ENCODE data around the gene CNPY3. TPM values are rescaled to one million over a fixed set of nuclear protein-coding genes. Genes with fewer than 3 reads are reported as not detected.
"Not testable (repeated sequence)": the region's sequence is repeated elsewhere in the genome, so short reads cannot be mapped to it uniquely, and the experiment has no call there.

The CNPY3 gene
- total RNA-seq: 19.8 TPM
- long read RNA-seq, transcript CNPY3-201 (6 exons, 1,704 nt): major isoform, 32 of 39 reads
- long read RNA-seq, partial matches to known transcripts: 1 of 39 reads
- long read RNA-seq, other reads (novel, unspliced or antisense): 6 of 39 reads

DNA sequence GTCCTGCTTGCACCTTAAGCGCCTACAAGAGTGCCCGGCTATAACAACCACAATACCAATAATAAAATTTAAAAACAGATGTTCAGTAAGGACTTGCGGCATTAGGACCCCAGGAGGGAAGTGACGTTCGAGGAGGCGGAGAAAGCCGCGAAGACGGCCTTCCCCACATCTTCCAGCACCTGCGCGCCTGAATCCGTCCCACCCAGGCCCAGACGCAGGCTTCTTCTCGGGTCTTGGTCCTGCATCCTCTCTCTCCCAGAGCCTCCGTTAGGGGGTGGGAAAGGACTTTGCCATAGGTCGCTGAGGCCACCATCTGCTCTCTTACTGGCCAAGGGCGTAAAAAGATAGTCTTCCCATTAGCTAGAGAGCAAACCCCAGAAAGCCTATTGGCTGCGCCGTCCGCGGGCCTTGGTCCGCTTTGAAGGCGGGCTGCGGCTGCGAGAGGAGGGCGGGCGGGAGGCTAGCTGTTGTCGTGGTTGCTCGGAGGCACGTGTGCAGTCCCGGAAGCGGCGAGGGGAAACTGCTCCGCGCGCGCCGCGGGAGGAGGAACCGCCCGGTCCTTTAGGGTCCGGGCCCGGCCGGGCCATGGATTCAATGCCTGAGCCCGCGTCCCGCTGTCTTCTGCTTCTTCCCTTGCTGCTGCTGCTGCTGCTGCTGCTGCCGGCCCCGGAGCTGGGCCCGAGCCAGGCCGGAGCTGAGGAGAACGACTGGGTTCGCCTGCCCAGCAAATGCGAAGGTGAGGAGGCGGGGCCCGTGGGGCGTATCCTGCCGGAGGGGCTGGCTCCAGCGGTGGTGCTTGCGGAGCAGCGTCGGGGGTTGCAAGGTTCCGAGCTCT is at the start of gene CNPY3:
Gene CNPY3, plus strand, starts transcription at position 495 of the 835 bp plus-strand sequence. Its CDS starts 91 bp downstream, at position 586.
- intact Hi-C loops (cut with DNase I): no loop called here

DNA sequence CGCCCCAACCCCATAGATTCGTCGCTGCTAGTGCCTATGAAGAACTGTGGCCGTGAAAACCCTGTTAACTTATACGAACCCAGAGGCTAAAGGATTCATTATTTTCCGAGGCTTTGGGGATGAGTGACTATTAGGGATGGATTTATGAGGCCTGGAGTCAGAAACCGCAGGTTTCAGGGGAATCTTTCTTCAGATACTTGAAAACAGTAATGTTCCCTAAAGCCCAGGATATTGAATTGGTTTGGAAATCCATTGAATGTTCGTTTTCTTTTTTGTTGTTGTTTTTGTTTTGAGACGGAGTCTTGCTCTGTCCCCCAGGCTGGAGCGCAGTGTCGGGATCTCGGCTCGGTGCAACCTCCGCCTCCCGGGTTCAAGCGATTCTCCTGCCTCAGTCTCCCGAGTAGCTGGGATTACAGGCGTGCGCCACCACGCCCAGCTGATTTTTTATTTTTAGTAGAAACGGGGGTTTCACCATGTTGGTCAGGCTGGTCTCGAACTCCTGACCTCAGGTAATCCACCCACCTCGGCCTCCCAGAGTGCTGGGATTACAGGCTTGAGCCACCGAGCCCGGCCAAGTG is 49.0 kb upstream of the CNPY3 start:
- intact Hi-C loops (cut with DNase I); DNase-seq (ENCODE audit: low spot score): not testable (repeated sequence)

More for the DNA sequence above, at the start of gene CNPY3:
- peak; percentile 96 for DNase-seq (ENCODE audit: low spot score)

GRCh38 chr6:42880871-42881270 is 48.4 kb upstream of the CNPY3 start:
- DNase-seq (ENCODE audit: low spot score); intact Hi-C loops (cut with DNase I): not testable (repeated sequence)

DNA sequence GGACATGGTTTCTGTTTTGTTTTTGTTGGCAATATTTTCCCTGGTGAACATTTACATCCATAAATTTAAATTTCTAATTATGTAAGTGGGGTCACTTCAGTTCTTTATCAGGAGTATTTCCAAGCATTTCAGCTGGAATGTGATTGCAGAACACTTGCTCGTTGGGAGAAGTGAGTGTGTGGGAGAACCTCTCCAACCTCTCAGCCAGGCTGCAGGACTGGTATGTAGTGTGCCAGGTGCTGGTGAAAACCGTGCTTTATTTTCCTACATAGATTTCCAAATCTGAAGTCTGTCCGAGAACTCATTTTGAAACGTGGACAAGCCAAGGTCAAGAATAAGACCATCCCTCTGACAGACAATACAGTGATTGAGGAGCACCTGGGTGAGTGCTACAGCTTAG is 43.6 kb upstream of the CNPY3 start:
- no peak for DNase-seq (ENCODE audit: low spot score)
- intact Hi-C loops (cut with DNase I): no loop called here

DNA sequence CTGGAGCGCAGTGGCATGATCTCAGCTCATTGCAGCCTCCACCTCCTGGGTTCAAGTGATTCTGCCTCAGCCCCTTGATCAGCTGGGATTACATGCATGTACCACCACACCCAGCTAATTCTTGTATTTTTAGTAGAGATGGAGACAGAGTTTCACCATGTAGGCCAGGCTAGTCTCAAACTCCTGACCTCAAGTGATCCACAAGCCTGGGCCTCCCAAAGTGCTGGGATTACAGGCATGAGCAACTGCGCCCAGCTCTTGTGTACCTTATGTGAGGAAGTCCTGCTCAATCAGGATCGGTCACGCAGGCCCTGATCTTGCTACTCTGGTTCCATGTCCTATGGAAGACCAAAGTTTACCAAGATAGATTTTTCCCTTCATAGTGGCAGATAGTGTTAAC is 41.1 kb upstream of the CNPY3 start:
- intact Hi-C loops (cut with DNase I); DNase-seq (ENCODE audit: low spot score): not testable (repeated sequence)

DNA sequence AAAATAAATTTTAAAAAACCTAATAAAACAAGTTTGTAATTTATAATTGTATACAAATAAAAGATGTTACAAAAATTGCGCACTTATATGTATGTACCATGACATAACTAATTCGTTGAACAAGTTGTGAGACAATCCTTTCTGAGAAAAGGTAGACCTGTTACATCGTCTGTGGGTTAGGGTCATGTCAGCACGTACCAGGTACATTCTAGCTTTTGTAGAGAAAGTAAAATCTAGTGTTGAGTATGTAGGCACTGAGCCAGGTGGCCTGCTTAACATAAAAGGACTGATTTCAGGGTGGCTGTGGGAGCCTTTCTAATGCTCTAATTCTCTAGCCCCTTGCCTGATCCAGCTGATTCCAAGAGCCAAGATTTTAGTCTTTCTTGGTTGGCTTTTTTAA is 39.5 kb upstream of the CNPY3 start:
- no peak for DNase-seq (ENCODE audit: low spot score)
- intact Hi-C loops (cut with DNase I): loop anchor here (1.0 to 5.0 kb wide), 2 partner anchors 11 to 143 kb away; partner anchors contain the start of genes RPL7L1 and TBCC

DNA sequence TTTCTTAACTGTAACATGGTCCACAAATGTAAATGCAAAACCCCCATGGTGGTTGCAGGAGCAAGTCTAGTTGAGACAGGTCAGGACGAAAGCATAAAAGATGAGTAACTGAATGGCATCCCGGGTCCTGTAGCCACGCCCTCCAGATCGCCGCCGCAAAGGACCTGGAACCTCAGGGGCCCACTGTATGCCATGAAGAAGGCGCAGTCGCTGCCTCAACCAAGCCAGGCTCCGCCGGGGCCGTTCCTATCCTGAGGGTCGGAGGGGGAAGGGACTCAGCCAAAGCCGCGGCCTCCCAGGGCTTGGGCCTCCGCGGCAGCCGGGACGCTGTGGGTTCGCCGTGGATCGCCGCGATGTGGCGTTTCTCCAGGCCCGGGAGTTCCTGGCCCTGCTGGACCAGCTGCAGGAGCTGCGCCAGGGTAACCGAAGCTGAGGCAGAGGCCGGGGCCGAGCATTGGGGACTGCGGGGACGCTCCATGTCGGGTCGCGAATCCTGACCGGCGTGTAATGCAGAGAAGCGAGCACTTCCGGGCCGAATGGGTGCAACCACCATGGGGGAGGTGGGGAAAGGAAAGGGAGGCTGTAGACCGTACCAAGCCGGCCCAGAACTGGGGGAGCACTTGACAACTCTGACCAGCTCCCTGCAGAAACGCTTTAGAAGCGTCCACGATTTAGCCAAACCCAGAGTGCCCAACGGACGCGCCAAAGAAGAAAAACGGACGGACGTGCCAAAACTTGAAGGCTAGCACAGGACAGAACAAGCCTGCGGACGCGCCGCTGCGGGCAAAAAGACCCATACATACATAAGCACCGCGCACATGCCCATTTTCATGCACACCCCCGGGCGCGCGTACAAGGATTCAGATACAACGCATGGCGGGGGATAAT is 38.7 kb upstream of the CNPY3 start:
- intact Hi-C loops (cut with DNase I): loop anchor here (1.0 to 5.0 kb wide), 2 partner anchors 11 to 143 kb away; partner anchors contain the start of genes RPL7L1 and TBCC
- peak; percentile 98 for DNase-seq (ENCODE audit: low spot score)

- intact Hi-C loops (cut with DNase I): loop anchor here (5.0 kb wide), 1 partner anchor 144 kb away; the partner anchor contains the start of gene TBCC
Observed at GRCh38 chr6:42891199-42891722, 38.0 kb upstream of the CNPY3 start.

GRCh38 chr6:42894041-42894828 is 35.0 kb upstream of the CNPY3 start:
- not testable (repeated sequence) for DNase-seq (ENCODE audit: low spot score)
- intact Hi-C loops (cut with DNase I): loop anchor here (5.0 kb wide), 1 partner anchor 147 kb away; the partner anchor contains the start of gene TBCC

More at GRCh38 chr6:42891199-42891722, 38.0 kb upstream of the CNPY3 start:
- DNase-seq (ENCODE audit: low spot score): no peak

DNA sequence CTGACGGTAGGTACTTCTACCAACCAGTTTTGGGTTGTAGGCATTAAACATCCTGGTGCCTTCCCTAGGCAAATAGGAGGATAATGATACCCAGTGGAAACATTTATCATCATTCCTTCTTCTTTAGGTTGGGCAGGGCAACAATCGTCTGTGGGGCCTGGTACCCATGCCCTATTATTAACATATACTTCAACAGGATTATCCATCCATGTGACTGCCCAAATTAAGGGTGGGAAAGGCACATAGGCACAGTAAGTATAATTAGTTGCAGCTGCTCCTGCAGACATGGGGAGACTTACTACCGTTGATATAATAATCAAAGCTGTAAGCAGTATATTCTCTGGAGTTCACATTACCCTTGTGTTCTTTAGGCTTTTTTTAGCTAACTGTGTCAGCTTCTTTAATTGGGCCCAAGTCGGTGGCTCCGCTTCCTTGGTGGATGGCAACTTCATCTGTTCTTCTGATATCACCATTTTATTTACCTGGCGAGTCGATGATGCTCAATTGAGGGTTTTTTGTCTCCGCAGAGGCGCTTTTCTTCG is 33.0 kb upstream of the CNPY3 start:
- DNase-seq (ENCODE audit: low spot score): no peak
- intact Hi-C loops (cut with DNase I): no loop called here

DNA sequence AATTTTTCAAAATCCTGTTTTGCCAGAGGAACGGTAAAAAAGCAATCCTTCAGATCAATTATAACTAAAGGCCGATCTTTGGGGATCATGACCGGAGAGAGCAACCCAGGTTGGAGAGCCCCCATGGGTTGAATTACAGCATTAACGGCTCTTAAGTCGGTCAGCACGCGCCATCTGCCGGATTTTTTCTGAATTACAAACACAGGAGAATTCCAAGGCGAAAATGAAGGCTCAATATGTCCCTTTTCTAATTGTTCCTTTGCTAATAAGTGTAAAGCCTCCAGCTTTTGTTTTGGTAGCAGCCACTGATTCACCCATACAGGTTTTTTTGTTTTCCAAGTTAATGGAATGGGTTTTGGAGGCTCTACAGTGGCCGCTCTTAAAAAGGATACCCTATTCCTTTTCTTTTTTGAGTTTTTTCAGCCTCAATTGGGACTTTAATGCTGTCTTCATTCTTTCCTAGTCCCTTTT is 30.4 kb upstream of the CNPY3 start:
- no peak for DNase-seq (ENCODE audit: low spot score)
- intact Hi-C loops (cut with DNase I): no loop called here

- DNase-seq (ENCODE audit: low spot score): no peak
- intact Hi-C loops (cut with DNase I): loop anchor here (5.0 to 10.0 kb wide), 3 partner anchors 112 to 435 kb away; partner anchors contain the start of genes KLHDC3 and MEA1
Observed at GRCh38 chr6:42899871-42900270, 29.4 kb upstream of the CNPY3 start.

GRCh38 chr6:42901538-42901957 is 27.7 kb upstream of the CNPY3 start:
- DNase-seq (ENCODE audit: low spot score): peak; percentile 88
- intact Hi-C loops (cut with DNase I): loop anchor here (5.0 to 10.0 kb wide), 3 partner anchors 111 to 433 kb away; partner anchors contain the start of genes KLHDC3 and MEA1

DNA sequence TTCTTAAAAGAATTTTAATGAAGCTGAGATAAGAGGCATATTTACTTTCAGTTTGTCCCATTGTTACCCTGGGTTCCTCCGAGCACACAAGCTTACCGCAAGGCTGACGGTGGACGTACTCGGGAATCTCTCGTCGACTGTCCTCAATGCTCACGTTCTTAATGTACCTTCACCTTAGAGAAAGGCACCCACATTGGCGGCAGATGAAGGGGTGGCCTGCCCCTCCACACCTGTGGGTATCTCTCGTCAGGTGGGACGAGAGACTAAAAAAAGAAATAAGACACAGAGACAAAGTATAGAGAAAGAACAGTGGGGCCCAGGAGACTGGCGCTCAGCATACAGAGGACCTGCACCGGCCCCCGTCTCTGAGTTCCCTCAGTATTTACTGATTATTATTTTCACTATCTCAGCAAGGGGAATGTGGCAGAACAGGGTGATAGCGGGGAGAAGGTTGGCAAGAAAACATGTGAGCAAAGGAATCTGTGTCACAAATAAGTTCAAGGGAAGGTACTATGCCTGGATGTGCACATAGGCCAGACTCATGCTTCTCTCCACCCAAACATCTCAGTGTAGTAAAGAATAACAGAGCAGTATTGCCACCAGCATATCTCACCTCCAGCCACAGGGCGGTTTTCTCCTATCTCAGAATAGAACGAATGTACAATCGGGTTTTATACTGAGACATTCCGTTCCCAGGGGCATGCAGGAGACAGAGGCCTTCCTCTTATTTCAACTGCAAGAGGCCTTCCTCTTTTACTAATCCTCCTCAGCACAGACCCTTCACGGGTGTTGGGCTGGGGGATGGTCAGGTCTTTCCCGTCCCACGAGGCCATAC is 26.6 kb upstream of the CNPY3 start:
- not testable (repeated sequence) for DNase-seq (ENCODE audit: low spot score)
- intact Hi-C loops (cut with DNase I): loop anchor here (5.0 to 10.0 kb wide), 3 partner anchors 110 to 432 kb away; partner anchors contain the start of genes KLHDC3 and MEA1

- intact Hi-C loops (cut with DNase I): loop anchor here (5.0 to 10.0 kb wide), 3 partner anchors 108 to 430 kb away; partner anchors contain the start of genes KLHDC3 and MEA1
- DNase-seq (ENCODE audit: low spot score): no peak
Observed at GRCh38 chr6:42904467-42904866, 24.8 kb upstream of the CNPY3 start.

DNA sequence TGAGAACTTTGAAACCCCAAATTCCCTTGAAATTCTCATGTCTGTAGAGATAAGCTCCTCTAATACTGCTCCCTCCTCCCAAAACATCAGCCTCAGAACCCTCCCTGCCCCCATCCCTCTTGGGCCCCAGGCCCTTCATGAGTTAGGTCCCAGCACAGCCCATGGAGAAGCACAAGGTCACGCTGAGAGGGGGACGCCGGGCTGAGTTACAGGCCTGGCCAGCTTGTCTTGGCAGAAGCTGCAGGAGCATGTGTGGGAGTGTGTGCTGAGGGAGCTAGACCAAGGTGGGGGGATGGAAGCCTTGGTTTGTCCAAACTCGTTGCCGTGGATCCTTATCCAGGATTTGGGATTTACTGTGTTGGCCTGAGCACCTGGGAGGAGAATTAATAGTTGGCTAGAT is 21.9 kb upstream of the CNPY3 start:
- intact Hi-C loops (cut with DNase I): loop anchor here (10.0 kb wide), 1 partner anchor 427 kb away; no protein-coding TSS in a partner anchor
- no peak for DNase-seq (ENCODE audit: low spot score)
